Midbrain (tissue), 1 donor: ENCODE measurements around the gene ZNF254.
"Not testable (repeated sequence)": the region's sequence is repeated elsewhere in the genome, so short reads cannot be mapped to it uniquely, and the experiment has no call there.

Source experiments
- DNase-seq: peaks from one replicate; lab custom pipeline; 2025; lab: John Stamatoyannopoulos, UW

Gene ZNF254

DNA sequence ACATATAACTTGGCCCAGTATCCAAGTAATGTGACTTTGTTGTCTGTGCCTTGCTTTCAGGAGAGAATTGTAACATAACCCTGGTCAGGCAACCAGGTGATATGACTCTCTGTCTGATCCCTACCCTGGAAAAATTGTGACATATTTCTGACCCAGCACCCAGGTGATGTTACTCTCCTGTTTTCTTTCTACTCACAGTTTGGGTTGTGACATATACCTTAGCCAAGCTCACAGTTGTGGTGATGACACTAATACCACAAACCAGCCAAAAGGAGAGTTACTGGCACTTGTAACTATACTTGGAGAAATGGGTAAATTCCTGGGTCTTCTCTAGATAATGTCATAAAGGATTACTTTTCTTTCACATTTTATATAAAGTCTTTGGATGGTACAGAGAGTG, 14.3 kb upstream of the ZNF254 start:
- DNase-seq, result no peak

- DNase-seq, result no peak
Measured at GRCh38 chr19:24073807-24074206, 13.2 kb upstream of the ZNF254 start.

- DNase-seq, result no peak
Measured at GRCh38 chr19:24074720-24075454, 12.1 kb upstream of the ZNF254 start.

DNA sequence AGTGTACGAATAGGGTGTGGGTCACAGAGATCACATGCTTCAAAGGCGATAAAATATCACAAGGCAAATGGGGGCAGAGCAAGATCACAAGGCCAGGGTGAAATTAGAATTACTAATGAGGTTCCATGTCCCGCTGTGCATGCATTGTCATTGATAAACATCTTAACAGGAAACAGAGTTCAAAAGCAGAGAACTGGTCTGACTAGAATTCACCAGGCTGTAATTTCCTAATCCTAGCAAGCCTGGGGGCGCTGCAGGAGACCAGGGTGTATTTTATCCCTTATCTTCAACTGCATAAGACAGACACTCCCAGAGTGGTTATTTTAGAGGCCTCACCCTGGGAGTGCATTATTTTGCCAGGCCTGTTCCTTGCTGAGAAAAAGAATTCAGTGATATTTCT, 11.5 kb upstream of the ZNF254 start:
- DNase-seq, result not testable (repeated sequence)

- no peak for DNase-seq
Measured at GRCh38 chr19:24078680-24079079, 8.3 kb upstream of the ZNF254 start.

GRCh38 chr19:24081056-24081455, 5.9 kb upstream of the ZNF254 start:
- no peak for DNase-seq

GRCh38 chr19:24098359-24098758, 11.4 kb downstream of the ZNF254 start:
- DNase-seq, result no peak

DNA sequence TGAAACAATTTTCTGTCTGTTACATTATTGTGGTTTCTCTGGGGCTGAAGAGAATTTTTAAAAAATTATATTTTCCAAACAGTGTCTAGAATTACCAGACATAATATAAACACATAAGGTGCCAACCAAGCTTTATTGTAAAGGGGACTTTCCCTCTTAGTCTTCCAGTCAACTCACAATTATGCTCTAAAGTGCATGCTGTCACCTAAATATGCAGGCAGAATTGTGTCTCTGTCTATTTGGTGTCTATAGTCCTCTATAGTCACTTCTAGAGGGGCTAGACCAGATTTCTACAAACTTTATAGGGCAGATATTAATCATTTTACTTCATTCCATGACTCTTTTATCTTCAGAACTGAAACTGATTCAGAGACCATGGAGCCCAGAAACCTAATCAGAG, 12.8 kb downstream of the ZNF254 start:
- DNase-seq, result no peak

- DNase-seq, result not testable (repeated sequence)
Measured at GRCh38 chr19:24100597-24100996, 13.6 kb downstream of the ZNF254 start.

DNA sequence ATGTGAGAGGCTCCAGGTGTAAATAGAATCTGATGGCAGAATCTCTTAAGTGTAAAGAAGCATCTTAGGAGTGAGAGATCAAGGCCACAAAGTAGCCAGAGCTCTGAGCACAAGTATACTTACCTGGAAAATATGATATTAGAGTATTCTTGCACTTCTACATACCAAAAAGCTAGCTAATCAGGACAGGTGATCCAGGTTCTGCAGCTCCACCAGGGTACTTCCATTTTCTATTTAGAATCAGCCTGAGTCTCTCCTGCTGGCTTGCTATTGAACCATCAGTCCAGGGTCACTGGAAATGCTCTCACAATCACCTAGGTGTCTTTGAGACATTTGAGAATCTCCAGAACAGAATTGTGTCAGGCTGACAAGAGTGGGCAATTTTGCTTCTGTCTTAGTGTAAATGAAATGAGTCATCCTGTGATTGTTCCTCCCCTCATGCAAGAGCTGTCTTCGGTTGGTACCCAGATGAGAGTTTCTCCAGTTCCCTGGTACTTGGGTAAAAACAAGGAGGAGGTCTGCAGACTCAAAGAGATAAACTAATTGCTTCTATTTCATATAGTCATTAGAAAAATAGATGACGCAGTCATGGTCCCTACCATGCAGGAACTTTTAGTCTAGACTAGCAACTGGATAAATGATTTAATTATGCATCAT, 14.6 kb downstream of the ZNF254 start:
- DNase-seq, result no peak

GRCh38 chr19:24127601-24128000, 40.6 kb downstream of the ZNF254 start:
- DNase-seq, result no peak

DNA sequence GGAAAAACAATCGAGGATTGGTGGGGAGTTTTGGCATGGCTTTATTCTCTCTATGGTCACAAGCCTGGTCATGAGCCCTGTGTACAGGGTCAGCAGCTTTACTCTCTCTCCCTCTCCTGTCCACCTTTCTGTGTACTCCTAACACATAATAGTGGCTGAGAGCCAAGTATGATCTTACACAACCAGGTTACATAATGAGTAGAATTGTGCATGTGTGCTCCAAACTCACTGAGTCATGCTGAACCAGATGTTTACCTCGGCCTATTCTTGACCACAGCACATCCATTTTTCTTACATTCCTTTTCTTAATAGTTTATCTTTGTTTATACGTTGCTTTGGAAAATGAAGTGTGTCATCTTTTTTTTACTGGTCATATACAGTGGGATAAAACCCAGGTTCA, 53.1 kb downstream of the ZNF254 start:
- DNase-seq, result no peak

GRCh38 chr19:24140591-24140990, 53.6 kb downstream of the ZNF254 start:
- DNase-seq, result no peak

DNA sequence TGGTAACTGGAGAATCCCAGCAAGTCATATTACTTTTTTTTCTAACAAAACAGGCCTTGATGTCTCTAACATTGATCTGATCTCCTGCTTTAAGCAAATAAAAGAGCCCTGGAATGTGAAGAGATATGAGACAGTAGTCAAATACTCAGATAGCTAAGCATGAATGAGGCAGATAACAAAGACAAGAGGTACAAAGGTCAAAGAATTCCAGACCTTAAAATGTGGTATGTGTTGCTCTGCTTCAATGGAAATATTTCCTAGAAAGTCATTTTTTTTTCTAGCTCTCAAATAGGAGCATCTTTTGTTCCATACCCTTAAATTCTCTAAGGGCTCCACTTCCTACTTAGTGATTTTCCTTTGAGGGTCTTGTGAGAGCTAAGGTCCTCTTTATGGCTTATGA, 54.6 kb downstream of the ZNF254 start:
- DNase-seq, result no peak

- no peak for DNase-seq
Measured at GRCh38 chr19:24142771-24143170, 55.8 kb downstream of the ZNF254 start.

DNA sequence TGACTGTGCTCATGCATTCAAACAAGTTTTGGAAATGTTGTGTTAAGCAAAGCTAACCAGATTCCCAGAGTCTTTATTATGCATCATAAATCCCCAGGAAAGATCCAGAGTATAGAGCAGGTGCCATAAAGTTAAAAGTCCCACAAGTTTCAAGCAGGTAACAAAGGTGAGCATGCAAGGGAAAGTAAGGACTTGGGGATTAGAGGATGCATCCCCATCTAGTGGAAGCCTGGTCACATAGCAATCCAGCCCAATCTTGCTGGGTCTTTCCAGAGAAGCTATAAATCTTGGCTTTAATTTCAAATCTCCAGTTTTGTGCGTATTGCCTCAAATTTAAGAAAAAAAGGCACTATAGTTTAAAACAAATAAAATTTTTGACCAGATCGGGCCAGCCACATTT, 72.7 kb downstream of the ZNF254 start:
- DNase-seq, result no peak

DNA sequence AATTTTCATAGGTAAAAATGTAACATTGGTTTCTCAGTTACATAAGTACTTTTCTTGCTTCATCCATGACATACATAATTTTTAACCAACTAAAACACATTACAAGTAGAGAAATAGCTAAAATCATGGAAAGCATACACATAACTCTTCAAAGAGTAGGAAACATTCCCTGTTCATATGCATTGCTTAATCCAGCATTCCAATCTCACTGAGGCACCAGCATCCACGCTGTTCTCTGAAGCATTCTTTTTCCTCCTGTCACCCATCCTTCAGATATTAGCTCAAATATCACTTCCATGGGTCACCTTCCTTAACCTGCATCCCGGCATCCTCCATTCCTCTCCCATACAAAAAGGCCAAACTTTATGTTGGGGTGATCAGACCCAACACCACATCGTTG, 79.1 kb downstream of the ZNF254 start:
- DNase-seq, result no peak

- no peak for DNase-seq
Measured at GRCh38 chr19:24173882-24174281, 86.9 kb downstream of the ZNF254 start.

- no peak for DNase-seq
Measured at GRCh38 chr19:24177686-24178085, 90.7 kb downstream of the ZNF254 start.

- no peak for DNase-seq
Measured at GRCh38 chr19:24178207-24178606, 91.2 kb downstream of the ZNF254 start.
